Non-pigmented ciliary epithelial cell (primary cell): Measurements from ENCODE around the gene C12orf57.

Experiments used
- DNase-seq: peaks from one replicate; pipeline ENCODE4 v3.0.0-alpha.2; 2010; ENCODE audit warnings: low read depth

Gene C12orf57

DNA sequence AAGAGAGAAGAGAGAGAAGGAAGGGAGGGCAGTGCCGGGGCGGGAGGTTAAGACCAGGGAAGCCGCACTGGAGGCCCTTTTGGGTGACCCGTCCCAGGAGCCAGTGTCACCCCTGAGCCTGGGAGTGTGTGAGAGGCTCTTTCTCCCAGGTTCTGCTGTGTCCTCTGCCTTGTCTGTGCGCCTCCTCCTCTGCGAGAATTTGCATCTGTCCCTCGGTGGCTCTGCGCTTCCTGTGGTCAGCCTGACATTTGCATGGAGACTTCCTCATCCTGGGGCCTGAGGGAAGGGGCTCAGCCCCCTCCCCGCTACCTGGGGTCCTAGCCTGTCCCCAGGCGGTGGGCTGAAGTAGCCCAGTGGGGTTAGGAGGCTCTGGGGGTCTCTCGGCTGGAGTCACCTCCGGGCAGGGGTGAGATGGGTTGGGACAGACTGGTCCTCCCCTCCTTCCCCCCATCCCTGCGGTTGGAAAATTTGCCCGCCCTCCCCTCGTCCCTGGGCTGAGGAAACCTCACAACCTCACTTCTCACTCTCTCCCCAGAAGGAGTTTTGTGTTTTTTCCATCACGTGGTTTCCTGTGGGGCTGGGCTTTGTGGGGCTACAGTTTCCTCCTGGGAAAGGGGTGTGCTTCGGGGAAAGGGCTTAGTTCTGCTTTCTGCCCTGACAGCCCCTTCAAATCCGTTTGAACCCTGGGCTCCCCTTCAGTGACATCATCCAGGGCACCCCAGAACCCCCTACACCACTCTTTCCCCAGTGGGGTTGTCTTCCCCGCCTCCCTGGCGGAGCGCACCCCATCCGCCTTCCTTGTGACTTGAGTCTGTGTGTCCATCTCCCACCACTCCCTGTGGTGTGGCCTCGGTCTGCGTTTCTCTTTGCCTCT lies 9.9 kb downstream of the C12orf57 start:
- DNase-seq: no peak

DNA sequence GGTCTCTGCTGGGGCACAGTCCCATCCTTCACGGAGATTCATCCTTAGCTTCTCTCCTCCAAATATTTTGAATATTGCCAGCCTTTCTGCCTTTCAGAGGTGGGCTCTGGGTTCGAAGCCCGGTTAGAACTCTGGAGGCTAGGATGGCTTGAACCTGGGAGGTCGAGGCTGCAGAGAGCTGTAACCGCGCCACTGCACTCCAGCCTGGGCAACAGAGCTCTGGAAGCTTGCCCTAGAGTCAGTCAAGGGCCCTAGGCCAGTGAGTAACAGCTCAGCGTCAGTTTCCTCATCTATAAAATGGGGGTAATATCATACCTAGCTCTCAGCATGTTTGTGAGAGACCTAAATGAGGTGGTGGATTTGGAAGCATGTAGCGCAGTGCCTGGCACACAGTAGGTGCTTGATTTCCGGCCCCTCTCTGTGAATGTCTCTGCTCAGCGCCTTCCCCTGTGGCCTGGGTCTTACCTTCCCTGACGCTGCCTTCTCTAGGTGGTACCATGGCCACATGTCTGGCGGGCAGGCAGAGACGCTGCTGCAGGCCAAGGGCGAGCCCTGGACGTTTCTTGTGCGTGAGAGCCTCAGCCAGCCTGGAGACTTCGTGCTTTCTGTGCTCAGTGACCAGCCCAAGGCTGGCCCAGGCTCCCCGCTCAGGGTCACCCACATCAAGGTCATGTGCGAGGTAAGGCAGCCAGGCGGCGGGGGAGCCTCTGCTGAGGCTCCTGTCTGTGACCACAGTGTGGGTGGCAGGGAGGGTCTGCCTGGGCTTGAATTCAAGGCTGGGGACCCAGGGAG lies 10.7 kb downstream of the C12orf57 start:
- DNase-seq: no peak

DNA sequence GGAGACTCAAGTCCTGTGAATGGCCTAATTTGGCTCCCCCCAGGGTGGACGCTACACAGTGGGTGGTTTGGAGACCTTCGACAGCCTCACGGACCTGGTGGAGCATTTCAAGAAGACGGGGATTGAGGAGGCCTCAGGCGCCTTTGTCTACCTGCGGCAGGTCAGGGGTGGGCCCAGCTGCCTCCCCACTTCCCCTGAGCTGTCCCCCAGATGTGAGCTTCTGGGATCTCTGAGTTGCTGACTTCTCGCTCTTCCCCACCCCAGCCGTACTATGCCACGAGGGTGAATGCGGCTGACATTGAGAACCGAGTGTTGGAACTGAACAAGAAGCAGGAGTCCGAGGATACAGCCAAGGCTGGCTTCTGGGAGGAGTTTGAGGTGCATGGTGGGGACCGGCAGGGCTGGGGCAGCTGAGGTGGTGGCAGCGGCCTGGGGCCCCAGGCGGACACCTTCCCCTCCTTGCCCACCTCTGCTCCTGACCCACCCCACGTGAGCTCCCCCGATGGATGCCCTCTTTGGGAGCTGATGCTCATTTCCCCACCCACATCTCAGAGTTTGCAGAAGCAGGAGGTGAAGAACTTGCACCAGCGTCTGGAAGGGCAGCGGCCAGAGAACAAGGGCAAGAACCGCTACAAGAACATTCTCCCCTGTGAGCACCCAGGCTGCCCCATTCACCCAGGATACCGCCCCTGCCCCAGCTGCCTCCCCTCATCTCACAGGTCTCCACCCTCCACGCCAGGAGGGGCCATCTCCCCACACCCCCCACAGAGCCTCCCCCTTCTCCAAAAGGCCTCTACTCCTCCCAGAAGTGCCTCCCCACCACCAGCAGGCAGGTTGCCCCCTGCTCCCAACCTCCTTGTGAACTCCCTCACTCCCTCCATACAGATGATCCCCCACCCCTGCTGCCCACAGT lies 11.5 kb downstream of the C12orf57 start:
- no peak for DNase-seq

DNA sequence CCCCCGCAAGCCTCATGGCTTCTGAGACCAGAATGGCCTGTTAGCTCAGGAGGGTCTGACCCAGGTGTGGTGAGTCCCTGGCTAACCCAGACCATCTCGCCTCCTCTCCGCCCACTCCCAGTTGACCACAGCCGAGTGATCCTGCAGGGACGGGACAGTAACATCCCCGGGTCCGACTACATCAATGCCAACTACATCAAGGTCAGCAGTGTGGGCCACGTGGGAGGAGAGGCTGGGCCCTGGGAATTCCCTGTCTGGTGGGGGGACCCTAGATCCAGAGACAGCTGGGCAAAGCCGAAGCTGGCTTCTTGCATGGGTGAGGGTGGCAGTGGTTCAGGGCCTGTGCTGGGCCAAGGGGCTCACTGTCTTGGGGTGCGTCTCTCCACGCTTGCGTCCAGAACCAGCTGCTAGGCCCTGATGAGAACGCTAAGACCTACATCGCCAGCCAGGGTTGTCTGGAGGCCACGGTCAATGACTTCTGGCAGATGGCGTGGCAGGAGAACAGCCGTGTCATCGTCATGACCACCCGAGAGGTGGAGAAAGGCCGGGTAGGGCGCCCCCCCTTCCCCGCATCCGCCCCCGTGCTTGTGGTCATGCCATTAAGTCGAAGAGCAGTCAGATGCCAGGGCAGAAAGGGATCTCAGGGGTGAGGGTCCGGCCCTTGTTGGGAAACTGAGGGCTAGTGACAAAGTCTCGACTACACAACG lies 12.4 kb downstream of the C12orf57 start:
- no peak for DNase-seq

DNA sequence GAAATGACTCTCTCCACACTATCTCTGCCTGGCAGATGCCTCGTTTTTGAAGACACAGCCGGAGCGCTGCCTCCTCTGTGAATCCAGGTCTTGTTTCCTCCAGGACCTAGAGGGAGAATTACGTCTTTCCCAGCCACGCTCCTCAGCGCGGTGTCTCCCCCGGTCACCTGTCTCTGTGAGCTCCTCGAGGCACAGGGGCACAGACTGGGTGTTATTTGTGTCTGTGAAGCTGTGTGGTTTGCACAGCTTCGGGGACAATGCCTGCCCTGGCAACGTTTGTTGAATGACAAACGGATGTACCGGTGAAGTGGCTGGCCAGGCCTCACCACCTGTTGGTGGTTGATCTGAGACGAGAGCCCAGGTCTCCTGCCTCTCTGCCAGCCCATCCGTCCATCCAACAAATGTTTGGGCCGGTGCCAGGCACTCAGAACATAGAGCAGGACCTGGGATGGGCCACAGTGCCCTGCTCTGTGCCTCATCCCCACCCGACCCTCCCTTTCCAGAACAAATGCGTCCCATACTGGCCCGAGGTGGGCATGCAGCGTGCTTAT lies 13.4 kb downstream of the C12orf57 start:
- no peak for DNase-seq

DNA sequence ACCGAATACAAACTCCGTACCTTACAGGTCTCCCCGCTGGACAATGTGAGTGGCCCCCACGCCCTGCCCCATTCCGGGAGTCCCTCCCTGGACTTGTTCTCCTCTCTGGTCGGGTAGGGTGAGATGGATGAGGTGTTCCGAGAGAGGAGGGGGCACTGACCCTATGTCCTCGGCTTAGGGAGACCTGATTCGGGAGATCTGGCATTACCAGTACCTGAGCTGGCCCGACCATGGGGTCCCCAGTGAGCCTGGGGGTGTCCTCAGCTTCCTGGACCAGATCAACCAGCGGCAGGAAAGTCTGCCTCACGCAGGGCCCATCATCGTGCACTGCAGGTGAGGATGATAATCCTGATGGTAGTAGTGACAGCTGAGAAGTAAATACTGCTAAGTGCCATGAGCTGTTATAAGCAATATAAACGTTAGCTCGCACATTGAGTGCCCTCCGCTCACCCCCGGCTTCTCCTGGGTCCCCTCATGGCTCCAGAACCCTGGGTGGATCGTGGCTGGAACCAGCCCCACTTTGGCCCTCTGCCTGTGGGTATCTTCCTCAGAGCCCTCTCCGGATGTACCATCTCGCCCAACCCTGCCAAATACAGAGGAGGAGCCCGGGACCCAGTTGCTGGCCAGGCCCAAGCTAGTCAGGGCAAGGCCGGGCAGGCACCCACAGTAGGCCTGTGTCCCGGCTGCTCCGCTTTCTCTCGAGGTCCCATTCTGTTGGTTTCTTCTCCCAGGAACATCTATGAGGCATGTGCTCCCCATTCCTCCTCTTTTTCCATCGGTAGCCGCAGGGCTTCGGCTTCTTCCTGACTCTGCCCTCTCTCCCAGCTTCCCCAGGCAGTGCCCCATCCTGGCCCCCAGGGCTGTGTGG lies 14.2 kb downstream of the C12orf57 start:
- DNase-seq: no peak

DNA sequence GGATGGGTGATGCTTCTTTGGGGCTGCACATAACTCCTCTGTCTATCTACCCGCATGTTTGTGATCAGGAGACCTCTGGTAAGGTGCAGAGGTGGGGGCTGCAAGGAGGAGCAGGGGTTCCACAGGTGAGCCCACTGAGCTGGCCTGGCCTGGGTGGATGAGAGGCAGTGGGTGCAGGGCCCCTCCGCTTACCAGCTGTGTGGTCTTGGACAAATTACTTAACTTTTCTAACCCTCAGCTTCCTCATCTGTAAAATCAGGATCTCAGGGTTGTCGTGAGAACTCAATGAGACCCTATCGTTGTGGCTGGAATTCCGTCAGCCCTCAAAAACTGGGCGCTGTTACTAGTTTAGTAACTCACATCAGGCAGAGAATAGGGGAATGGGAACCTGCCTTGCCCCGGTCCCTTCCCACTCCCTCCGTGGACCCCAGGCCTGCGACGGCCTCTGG lies 14.8 kb downstream of the C12orf57 start:
- DNase-seq: no peak

DNA sequence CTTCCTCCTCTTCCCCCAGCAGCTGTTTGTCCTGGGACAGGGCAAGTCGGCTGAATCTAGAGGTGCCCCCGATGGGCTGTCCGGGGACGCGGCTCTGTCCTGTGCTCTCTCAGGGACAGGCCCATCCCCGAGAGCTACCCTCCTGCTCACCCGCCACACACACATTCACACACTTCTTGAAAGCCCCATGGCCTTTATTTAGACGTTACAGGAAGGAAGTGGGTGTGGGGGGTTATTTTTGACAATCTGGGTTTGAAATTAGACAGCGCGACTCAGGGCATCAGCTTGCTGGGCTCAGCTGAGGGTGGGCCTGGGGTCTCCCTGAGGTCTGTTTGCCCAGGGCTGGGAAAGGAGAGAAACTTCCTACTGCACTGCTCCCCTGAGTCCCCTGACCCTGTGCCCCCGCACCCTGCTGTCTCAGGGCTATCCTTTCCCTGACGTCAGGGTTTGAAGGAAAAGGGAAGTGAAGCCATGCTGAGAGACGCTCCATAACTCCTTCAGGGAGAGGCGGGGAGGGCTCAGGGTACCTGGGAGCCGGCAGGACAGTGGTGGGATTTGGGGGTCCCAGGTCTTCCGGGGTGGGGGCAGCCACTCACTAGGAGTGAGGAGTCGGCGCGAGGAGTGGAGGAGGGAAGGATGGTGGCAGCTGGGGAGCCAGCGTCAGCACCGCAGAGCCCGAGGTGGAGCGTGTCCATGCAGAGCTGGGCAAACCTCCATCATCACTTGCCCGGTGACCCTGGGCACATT lies 15.4 kb downstream of the C12orf57 start:
- DNase-seq: no peak

DNA sequence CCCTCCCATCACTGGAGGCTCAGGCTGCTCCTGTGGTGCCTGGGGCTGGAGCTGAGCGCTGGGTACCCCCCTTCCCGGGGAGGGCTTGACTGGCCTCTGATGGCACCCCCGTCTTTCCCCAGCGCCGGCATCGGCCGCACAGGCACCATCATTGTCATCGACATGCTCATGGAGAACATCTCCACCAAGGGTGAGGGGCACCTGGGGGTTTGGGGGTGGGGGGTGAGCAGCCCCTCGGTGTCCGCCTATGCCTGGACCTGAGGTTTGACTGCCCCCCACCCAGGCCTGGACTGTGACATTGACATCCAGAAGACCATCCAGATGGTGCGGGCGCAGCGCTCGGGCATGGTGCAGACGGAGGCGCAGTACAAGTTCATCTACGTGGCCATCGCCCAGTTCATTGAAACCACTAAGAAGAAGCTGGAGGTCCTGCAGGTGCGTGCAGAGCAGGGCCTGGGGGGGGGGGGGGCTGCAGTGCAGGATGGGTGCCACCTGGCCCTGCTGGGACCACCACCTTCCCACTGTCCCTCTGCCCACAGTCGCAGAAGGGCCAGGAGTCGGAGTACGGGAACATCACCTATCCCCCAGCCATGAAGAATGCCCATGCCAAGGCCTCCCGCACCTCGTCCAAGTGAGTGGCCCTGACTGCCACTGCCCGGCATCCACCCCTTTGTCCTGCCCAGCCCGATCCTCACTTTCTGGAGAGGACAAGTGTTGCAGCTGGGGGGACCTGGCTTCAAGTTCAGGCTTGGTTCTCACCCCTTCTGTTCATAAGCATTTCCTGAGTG lies 16.2 kb downstream of the C12orf57 start:
- DNase-seq: no peak

DNA sequence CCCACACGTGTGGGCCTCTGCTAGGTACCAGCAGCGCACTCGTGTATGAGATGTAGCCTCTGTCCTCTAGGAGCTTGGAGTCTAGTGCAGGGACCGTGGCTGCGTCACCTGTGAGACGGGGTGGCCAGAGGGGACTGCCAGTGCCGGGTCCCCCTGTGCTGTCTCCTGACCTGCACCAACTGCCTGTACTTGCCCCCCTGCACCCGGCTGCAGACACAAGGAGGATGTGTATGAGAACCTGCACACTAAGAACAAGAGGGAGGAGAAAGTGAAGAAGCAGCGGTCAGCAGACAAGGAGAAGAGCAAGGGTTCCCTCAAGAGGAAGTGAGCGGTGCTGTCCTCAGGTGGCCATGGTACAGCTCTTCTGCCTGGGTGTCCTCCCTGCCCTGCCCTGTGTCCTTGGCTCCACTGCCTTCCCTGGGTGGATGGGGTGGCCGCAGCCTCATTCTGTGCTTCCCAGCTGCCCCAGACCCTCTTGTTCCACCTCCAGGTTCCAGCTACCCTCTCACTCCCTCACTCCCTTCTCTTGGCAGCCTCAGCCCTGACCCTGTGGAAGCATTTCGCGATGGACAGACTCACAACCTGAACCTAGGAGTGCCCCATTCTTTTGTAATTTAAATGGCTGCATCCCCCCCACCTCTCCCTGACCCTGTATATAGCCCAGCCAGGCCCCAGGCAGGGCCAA lies 16.9 kb downstream of the C12orf57 start:
- no peak for DNase-seq

DNA sequence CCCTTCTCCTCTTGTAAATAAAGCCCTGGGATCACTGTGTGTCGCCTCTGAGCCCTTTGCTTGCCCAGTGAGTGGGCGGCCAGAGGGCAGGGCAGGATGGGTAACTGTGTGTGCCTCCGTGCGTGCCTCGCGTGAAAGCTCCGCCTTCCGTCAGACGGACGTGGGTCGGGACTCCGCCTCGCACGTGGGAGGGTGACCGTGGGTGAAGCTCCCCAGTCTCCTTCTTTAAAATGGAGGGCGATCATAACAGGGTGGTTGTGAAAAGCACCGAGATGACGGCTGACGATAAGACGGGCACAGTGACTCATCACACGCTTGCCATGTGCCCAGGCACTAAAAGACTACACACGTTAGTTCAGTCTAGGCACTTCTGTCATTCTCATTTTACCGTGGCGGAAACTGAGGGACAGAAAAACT lies 17.5 kb downstream of the C12orf57 start:
- DNase-seq: no peak

DNA sequence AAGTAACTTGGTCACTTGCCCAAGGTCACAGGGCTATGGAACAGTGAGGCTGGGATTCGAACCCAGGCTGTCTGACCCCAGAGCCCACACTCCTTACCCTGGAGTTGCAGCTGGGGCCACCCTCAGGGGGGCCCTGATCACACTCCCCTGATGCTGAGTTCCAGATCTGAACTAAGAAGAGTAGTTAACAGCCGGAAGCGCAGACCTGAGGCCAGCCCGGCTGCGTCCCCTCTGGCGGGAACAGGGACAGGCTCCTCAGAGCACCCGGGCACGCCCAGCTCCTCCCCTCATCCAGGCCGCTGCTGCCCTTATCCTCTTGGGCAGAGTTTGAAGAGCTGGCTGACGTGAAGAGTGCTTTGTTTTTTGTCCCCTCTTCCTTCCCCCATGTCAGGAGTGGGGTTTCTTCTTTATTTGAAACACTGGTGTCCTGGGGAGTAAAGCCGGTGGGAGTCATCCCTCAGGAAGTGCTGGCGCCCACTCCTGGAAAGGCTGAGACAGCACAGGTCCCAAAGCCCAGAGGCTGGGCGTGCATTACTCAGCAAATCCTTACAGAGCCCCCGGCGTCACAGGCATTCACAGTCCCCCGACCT lies 18.0 kb downstream of the C12orf57 start:
- no peak for DNase-seq

DNA sequence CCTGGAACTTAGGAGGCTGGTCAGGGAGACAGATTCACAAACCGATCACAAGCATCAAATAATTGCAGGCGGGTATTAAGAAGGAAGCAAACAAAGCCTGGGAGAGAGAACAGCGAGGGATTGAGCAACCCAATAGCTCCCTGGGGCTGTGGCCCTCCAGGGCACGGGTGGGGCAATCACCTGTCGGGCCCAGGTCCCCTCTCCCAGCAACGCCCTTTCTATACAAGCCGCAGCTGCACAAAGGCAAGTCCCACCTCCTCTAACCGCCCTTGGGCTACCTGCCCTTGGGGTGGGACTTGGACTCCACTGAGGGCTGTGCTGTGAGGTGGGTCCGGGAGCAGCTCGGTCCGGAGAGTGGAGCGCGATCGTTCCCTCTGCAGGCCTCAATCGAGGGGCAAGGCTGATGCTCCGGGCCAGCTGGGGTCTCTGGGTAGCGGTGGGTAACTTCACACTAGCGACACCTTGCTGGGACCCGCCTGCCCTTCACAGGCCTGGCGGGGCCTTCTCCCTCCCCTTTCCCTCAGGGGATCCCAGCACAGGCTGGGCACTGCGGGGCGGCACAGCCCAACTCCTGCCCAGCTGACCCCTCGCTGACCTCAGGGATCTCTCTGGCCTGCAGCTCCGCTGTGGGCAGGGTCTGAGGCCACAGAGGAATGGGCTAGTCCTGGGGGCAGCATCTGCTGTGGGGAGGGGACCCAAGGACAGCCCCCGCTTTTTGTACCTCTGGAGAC lies 18.6 kb downstream of the C12orf57 start:
- DNase-seq: no peak

DNA sequence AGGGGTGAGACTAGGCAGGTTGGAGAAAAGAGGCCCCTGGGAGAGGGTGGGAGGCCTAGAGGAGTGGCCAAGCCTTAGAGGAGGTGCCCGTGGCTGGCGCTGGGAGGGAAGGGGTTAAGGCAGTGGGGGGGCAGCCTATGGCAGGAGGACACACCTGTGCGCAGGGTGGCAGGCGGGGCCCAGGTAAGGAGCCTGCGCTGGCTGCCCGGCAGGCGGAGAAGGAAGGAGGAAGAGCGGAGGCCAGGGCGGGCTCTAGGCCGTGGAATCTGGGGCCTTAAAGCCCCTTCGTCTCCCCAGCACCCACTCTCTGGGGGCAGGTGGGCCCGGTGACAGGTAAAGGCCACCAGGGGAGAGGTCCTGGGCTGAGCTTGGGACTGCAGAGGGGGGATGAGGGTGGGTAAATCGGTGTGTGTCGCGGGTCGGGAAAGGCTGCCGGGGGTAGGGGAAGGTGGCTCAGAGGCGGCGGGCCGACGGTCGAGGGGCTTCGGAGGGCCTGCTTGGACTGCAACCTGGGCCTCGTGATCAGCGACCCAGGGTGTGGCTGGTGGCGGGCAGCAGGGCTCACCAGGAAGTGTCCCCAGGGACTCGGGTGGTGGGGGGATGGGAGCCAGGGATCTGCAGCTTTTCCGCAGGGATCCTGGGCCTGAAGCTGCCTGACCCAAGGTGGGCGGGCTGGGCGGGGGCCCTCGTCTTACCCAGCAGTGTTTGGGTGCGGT lies 19.4 kb downstream of the C12orf57 start:
- no peak for DNase-seq

DNA sequence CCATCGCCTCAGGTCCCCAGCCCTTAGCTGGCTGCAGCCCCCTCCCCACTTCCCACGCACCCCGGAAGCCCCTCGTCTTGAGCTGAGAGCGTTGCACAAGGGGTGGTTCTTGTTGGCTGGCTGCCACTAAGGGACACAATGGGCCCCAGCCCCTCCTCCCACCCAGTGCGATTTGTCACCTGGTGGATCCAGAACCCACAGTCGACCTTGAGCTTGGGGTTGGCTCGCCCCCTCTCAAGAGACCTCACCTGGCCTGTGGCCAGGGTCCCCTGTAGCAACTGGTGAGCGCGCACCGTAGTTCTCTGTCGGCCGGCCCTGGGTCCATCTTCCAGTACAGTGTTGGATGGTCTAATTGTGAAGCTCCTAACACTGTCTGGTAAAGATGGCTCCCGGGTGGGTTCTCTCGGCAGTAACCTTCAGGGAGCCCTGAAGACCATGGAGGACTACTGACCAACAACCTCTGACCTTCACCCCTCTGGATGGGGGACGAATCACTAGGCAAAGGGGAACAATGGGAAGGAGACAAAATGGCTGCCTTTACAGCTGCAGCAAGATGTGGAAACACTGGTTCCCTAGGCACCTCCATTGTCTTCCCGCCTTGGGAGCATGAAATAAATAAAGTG lies 20.1 kb downstream of the C12orf57 start:
- DNase-seq: no peak

DNA sequence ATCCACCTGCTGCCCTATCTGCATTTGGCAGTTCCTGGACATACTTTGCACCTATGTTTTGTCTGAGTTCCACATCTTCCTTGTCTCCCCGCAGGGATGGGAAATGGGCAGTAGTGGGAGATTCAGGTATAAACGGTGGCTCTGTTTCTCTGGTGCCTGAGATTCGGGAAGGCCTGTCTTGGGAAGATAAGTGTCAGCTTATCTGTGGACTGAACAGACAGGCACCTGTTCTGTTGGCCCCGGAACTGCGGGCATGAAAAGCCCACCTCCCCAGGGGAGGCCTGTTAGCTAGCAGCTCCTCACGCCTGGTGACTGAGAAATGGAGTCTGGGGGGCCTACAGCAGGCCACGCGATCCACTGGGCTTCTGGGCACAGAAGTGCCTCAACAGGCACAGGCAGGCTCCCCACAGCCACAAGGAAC lies 20.8 kb downstream of the C12orf57 start:
- DNase-seq: no peak
